ENCODE measurements around the gene SPOUT1.
A peak's percentile ranks its signal among the peaks of the same experiment; 100 is the strongest.

Gene SPOUT1

GRCh38 chr9:128771745-128772519, 57.7 kb downstream of the SPOUT1 start, which contains the start of gene ZER1:
ZER1 (minus strand) TSS chr9:128771927; CDS start chr9:128755565, 16,362 bp downstream.
- DNase-seq (ENCODE audit: low read depth) = peak; percentile 63

GRCh38 chr9:128771094-128771721, 58.4 kb downstream of the SPOUT1 start:
- no peak for DNase-seq (ENCODE audit: low read depth)

- DNase-seq (ENCODE audit: low read depth) = no peak
Observed at GRCh38 chr9:128770286-128771030, 59.1 kb downstream of the SPOUT1 start.

Data from fibroblast of the conjunctiva (primary cell).